ENCODE results near the gene ACADSB.

ACADSB gene

DNA sequence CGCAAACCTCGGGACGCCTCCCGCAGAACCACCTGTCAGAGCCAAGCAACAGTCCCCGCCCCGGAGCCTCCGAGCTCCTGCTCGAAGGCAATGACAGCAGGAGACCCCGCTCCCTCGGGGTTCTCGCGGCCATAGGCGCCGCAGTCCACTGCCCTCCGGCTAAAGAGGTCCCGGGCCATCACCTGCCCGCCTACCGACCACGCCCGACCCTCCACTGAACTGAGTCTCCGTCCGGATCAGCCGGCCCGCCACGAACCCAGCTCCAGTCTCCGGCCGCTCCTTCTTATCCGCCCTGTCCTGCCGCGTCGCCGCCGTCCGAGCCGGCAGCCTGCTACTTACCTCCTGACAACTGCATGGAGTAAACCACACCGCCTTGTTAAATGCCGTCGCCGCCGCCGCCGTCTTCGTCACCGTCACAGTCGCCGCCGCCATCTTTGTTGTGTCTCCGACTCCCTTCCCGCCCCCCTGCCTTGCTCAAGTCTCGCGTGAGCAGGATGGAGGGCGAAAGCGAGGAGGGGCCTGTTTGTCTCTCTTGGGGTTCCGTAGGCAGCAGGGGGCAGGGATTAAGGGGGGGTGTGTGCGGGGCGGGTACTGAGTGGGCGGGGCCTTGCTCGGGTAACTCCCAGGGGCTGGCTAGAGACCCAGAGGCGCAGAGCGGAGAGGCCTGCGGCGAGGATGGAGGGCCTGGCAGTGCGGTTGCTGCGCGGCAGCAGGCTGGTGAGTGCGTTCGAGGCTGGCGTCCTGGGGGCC lies at the start of gene ACADSB, which contains the start of gene IKZF5:
Gene ACADSB, plus strand, starts transcription at position 652 of the 750 bp plus-strand sequence. Its CDS starts 24 bp downstream, at position 676.
Gene IKZF5, minus strand, starts transcription at position 441 of the 750 bp plus-strand sequence. CDS start 10,170 bp downstream, outside the sequence.
- peak; percentile 97 for DNase-seq

DNA sequence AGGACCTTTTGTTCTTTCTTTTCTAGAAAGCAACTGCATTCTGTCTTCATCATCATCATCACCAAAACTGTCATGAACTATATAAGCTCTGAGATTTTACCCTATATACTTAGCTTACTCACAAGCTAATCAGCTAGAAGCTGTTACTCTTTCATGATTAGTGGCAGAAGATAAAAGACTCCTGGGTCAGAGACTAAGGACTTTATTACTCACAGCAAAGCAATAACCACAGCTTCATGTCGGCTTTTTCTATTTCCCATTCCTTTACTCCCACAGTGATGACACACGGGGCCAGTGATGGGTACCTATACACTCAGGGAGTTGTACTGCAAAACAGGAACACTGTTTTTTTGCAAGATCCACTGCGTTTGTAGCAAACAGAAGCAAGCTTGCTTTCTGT lies 46.4 kb upstream of the ACADSB start:
- no peak for DNase-seq

- no peak for DNase-seq
Measured at GRCh38 chr10:122966879-122967278, 41.9 kb upstream of the ACADSB start.

- no peak for DNase-seq
Measured at GRCh38 chr10:122968698-122969097, 40.1 kb upstream of the ACADSB start.

- DNase-seq: no peak
Measured at GRCh38 chr10:122974023-122974422, 34.8 kb upstream of the ACADSB start.

DNA sequence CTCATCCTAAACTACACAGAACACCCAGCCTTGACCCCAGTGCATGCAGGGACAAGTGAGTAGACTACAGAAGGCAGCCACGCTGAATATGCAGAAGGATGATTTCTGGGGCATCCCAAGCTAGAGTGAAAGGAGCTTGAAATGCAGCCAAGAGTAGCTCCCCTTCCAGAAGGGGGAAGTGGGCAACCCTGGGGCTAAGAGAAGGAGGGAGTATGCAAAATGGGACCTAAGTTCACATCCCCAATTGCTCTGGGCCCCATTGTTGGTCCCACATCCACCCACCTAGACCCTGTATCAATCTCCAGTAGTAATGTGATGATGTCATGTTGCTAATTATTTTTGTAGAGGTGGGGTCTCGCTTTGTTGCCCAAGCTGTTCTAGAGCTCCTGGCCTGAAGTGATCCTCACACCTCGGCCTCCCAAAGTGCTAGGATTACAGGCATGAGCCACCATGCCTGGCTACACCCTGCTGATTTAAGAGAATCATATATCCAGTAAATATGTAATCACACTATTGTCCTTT lies 34.2 kb upstream of the ACADSB start:
- no peak for DNase-seq

GRCh38 chr10:122980209-122981065 lies 28.4 kb upstream of the ACADSB start, which contains the start of gene PSTK:
Gene PSTK, plus strand, starts transcription at chr10:122980401. Its CDS starts 79 bp downstream, at chr10:122980480.
- peak; percentile 92 for DNase-seq

GRCh38 chr10:122981066-122981464 lies 27.7 kb upstream of the ACADSB start:
- DNase-seq: no peak

DNA sequence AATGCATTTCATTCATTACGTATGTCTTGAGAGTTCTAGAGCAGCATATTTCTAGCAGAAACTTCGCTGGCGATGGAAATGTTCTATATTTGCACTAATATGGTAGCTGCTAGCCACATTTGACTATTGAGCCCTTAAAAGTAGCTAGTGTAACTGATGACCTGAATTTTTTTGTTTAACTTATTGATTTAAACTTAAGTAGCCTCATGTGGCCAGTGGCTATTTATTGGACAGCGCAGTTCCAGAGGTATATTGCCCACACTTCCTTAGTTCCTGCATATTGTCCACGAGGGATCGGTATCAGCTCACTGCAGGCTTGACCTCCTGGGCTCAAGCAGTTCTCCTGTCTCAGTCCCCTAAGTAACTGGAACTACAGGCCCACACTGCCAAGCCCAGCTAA lies 24.9 kb upstream of the ACADSB start:
- no peak for DNase-seq

- no peak for DNase-seq
Measured at GRCh38 chr10:122984708-122985107, 24.1 kb upstream of the ACADSB start.

- DNase-seq: no peak
Measured at GRCh38 chr10:122986335-122986734, 22.5 kb upstream of the ACADSB start.

GRCh38 chr10:122988501-122988900 lies 20.3 kb upstream of the ACADSB start:
- no peak for DNase-seq

DNA sequence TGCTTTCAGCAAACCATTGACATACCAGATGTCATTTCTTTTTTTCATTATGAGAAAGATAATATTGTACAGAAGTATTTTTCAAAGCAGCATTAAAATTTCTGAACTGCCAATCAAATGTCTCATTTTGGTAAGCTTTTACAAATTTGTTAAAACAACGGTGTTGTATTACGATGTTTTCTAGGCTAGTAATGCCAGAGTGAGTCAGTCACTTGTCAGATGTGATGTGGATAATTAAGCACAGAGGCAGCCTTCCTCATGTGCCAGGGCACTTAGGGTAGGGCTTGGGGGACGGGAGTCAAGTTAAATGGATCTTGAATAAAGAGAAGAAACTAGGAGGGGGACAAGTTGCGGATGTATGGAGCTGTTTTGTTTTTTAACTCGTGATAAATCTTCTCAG lies 18.5 kb upstream of the ACADSB start:
- DNase-seq: no peak

GRCh38 chr10:122992031-122992585 lies 16.7 kb upstream of the ACADSB start:
- DNase-seq: no peak

- no peak for DNase-seq
Measured at GRCh38 chr10:122993797-122994336, 14.9 kb upstream of the ACADSB start.

DNA sequence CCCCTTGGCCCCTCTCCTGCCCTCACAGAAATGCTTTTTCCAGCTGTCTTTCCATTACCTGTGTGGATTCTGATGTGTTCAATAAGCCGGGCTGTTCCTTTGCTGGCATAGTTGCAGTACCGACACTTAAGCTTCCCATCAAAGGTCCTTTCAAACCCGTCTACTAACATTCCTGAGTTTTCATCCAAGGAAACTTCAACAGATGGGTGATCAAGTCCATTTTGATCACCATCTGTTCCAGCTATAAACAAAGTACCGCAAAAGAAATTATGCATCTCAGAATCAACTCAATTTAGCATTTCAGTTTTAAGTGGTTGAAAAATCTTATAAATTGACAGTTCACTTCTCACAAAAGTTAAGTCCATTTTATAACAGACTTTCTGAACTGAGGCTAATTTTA lies 12.9 kb upstream of the ACADSB start:
- no peak for DNase-seq

- no peak for DNase-seq
Measured at GRCh38 chr10:122997864-122998263, 10.9 kb upstream of the ACADSB start.

DNA sequence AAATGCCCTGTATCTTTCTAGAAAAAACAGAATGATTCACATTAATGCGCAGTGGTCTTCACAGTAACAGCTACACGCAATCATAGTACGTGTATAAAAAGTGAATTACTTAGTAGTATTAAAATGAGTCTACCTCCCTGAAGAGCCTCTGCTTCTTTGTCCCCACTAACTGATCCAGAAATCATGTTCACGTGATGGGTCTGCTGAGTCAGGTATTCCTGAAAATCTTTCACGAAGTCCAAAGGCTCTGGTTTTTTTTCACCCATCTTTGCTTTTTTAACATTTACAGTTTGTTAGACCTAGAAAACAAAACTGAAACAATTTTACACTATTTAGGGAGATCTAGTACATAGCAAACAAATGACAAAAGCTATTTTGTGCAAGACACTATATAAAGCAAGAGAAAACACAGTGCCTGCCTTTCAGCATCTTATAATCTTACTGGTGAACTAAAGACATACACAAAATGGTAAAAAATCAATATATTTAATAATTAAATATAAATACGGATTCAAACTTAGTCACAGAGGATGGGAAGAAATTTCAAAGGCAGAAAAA lies 10.4 kb upstream of the ACADSB start:
- DNase-seq: no peak

DNA sequence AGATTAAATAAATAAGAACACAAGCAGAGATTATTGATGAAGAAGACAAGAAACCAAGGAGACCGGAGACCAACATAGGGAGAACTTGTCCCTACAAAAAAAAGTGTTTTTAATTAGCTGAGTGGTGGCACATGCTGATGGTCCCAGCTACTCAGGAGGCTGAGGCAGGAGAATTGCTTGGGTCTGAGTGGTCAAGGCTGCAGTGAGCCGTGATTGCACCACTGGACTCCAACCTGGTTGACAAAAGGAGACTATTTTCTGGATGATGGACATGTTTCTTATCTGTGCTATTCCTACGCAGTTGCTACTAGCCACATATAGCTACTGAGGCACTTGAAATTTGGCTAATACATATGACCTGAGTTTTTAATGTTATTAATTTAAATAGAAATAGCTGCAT lies 9.9 kb upstream of the ACADSB start:
- no peak for DNase-seq

GRCh38 chr10:122999347-122999746 lies 9.5 kb upstream of the ACADSB start:
- no peak for DNase-seq

DNA sequence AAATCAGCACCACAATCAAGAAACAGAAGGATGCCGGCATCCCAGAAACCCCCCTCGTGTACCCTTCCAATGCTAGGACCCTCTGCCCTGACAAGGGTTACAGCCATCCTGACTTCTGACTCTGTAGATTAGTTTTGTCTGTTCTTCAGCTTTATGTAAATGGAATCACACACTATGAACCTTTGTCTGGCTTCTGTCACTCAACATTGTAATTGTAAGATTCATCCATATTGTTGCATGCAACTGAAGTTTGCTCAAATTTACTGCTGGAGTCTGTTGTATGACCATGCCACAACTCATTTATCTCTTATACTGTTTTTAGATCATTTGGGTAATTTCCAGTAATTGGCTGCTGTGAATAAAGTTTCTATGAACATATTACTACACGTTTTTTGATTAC lies 8.7 kb upstream of the ACADSB start:
- no peak for DNase-seq

- DNase-seq: no peak
Measured at GRCh38 chr10:123001370-123001769, 7.4 kb upstream of the ACADSB start.

DNA sequence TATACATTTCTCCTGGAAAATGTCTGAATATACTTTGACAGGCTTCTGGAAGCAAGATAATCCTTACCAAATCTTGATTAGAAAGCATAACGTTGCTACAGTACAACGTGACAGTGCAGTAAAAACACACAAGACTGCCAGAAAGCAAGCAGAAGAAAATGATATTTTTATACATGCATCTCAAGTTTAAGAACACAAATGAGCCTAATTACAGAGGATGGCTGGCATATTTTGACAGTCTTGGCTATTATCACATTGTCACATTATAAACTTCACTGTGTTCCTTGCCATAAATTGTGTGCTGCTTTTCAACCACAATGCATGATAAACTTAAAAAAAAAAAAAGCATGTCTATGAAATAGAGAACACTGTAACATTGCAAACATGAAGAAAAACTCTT lies 4.5 kb upstream of the ACADSB start:
- no peak for DNase-seq
